ENCODE results near the gene PPDPF.

The PPDPF gene

DNA sequence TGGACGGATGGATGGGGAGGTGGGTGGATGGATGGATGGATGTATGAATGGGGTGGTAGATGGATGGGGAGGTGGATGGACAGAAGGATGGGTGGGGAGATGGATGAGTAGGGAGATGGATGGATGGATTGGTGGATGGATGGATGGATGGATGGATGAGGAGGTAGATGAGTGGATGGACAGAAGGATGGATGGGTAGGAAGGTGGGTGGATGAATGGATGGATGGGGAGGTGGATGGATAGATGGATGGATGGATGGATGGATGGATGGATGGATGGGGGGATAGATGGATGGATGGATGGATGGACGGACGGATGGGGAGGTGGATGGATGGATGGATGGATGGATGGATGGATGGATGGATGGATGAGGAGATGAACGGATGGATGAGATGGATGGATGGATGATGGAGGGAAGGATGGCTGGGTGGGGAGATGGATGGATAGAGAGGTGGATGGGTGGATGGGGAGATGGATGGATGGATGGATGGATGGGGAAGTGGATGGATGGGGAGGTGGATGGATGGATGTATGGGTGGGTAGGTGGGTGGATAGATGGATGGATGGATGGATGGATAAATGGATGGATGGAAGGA, 28.8 kb upstream of the PPDPF start:
- DNase-seq = no peak
- Histone ChIP-seq H3K4me3 (ENCODE audit: low read length) (no peak overlapping the region), H3K79me2 (ENCODE audit: low read length) (no peaks in the 10 kb centered on the region), H3K9ac (ENCODE audit: low read length) (no peak overlapping the region), H3K9me2 (replicated peaks; ENCODE audit: insufficient read depth, low read length) (no peaks in the 10 kb centered on the region), H3K27ac (ENCODE audit: low read length) (no peak overlapping the region), H4K20me1 (ENCODE audit: insufficient read depth, low read length) (no peaks in the 10 kb centered on the region), H3K4me2 (ENCODE audit: low read depth, low read length) (no peak overlapping the region), H3K4me1 (ENCODE audit: low read length) (no peaks in the 10 kb centered on the region), H3F3A (ENCODE audit: insufficient read depth, low read length) (no peaks in the 10 kb centered on the region), H3K27me3 (replicated peaks; ENCODE audit: insufficient read depth, low read length) (peaks cover 70% of the 10 kb centered on the region), H3K36me3 (replicated peaks; ENCODE audit: insufficient read depth, low read length) (no peaks in the 10 kb centered on the region), H2AFZ (ENCODE audit: low read length) (no peak overlapping the region), H3K9me3 (replicated peaks; ENCODE audit: insufficient read depth, low read length) (no peaks in the 10 kb centered on the region)
- TF ChIP-seq, protein P1, sequence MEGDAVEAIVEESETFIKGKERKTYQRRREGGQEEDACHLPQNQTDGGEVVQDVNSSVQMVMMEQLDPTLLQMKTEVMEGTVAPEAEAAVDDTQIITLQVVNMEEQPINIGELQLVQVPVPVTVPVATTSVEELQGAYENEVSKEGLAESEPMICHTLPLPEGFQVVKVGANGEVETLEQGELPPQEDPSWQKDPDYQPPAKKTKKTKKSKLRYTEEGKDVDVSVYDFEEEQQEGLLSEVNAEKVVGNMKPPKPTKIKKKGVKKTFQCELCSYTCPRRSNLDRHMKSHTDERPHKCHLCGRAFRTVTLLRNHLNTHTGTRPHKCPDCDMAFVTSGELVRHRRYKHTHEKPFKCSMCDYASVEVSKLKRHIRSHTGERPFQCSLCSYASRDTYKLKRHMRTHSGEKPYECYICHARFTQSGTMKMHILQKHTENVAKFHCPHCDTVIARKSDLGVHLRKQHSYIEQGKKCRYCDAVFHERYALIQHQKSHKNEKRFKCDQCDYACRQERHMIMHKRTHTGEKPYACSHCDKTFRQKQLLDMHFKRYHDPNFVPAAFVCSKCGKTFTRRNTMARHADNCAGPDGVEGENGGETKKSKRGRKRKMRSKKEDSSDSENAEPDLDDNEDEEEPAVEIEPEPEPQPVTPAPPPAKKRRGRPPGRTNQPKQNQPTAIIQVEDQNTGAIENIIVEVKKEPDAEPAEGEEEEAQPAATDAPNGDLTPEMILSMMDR (IDR thresholded peaks at IDR 0.05; ENCODE audit: low read length) = no peak
- TF ChIP-seq EZH2phosphoT487 (IDR thresholded peaks at IDR 0.05; ENCODE audit: low read length) = no peak
- TF ChIP-seq EZH2 (optimal IDR thresholded peaks at IDR 0.05; ENCODE audit: low read depth, low read length) = no peak

DNA sequence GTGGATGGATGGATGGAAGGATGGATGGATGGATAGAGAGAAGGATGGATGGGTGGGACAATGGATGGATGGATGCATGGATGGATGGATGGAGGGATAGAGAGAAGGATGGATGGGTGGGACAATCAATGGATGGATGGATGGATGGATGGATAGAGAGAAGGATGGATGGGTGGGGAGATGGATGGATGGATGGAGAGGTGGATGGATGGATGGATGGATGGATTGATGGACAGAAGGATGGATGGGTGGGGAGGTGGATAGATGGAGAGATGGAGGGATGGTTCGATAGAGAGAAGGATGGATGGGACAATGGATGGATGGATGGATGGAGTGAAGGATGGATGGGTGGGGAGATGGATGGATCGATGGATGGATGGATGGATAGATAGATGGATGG, 28.0 kb upstream of the PPDPF start:
- Histone ChIP-seq H3K36me3 (replicated peaks; ENCODE audit: insufficient read depth, low read length) (no peaks in the 10 kb centered on the region), H3K79me2 (ENCODE audit: low read length) (no peaks in the 10 kb centered on the region), H3F3A (ENCODE audit: insufficient read depth, low read length) (no peaks in the 10 kb centered on the region), H2AFZ (ENCODE audit: low read length) (no peak overlapping the region), H3K9me3 (replicated peaks; ENCODE audit: insufficient read depth, low read length) (no peaks in the 10 kb centered on the region), H4K20me1 (ENCODE audit: insufficient read depth, low read length) (no peaks in the 10 kb centered on the region), H3K27me3 (replicated peaks; ENCODE audit: insufficient read depth, low read length) (peaks cover 71% of the 10 kb centered on the region), H3K9ac (ENCODE audit: low read length) (no peak overlapping the region), H3K9me2 (replicated peaks; ENCODE audit: insufficient read depth, low read length) (no peaks in the 10 kb centered on the region), H3K4me2 (ENCODE audit: low read depth, low read length) (no peak overlapping the region), H3K4me3 (ENCODE audit: low read length) (no peak overlapping the region), H3K4me1 (ENCODE audit: low read length) (no peaks in the 10 kb centered on the region), H3K27ac (ENCODE audit: low read length) (no peak overlapping the region)
- TF ChIP-seq EZH2 (optimal IDR thresholded peaks at IDR 0.05; ENCODE audit: low read depth, low read length) (no peak), EZH2phosphoT487 (IDR thresholded peaks at IDR 0.05; ENCODE audit: low read length) (no peak)
- TF ChIP-seq, protein P1 (IDR thresholded peaks at IDR 0.05; ENCODE audit: low read length) = no peak
- DNase-seq = no peak

DNA sequence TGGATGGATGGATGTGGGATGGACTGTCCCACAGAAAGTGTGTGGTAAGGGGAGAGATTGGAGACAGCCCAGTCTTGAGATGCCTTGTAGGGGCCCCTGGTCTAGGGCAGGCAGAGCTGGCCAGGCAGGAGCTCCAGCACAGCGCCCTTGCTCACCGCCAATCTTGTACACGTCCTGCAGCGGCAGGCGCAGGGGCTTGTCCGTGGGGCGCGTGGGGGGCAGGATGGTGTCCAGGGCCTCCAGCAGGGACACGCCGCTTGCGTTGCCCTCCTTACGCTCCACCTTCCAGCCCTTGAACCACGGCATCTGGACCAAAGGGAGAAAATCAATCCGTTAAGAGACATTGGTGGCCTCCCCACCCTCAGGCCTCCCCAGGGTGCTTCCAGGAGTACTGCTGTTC, 27.6 kb upstream of the PPDPF start:
- Histone ChIP-seq H3K9me2 (replicated peaks; ENCODE audit: insufficient read depth, low read length) (no peaks in the 10 kb centered on the region), H2AFZ (ENCODE audit: low read length) (no peak overlapping the region), H3K36me3 (replicated peaks; ENCODE audit: insufficient read depth, low read length) (no peaks in the 10 kb centered on the region), H3K4me3 (ENCODE audit: low read length) (no peak overlapping the region), H3F3A (ENCODE audit: insufficient read depth, low read length) (no peaks in the 10 kb centered on the region), H3K4me2 (ENCODE audit: low read depth, low read length) (no peak overlapping the region), H3K27ac (ENCODE audit: low read length) (no peak overlapping the region), H3K4me1 (ENCODE audit: low read length) (no peaks in the 10 kb centered on the region), H3K27me3 (replicated peaks; ENCODE audit: insufficient read depth, low read length) (peaks cover 72% of the 10 kb centered on the region), H4K20me1 (ENCODE audit: insufficient read depth, low read length) (no peaks in the 10 kb centered on the region), H3K79me2 (ENCODE audit: low read length) (no peaks in the 10 kb centered on the region), H3K9ac (ENCODE audit: low read length) (no peak overlapping the region), H3K9me3 (replicated peaks; ENCODE audit: insufficient read depth, low read length) (no peaks in the 10 kb centered on the region)
- no peak for DNase-seq
- no peak for TF ChIP-seq EZH2phosphoT487 (IDR thresholded peaks at IDR 0.05; ENCODE audit: low read length)
- no peak for TF ChIP-seq EZH2 (optimal IDR thresholded peaks at IDR 0.05; ENCODE audit: low read depth, low read length)
- TF ChIP-seq, protein P1 (IDR thresholded peaks at IDR 0.05; ENCODE audit: low read length) = no peak

Data from MM.1S (cell line).